Measurements from ENCODE around the gene MAPK6. TPM values are rescaled to one million over a fixed set of nuclear protein-coding genes. Genes with fewer than 3 reads are reported as not detected.

Gene MAPK6
- total RNA-seq, 1 donor from 2014 or later: 128 TPM

GRCh38 chr15:52098323-52098722, 79.3 kb downstream of the MAPK6 start:
- Histone ChIP-seq H3K4me3 (no peak overlapping the region), H3K27ac (no peak overlapping the region), H2AFZ (replicated peaks) (no peak overlapping the region), H3K79me2 (ENCODE audit: low read depth) (no peaks in the 10 kb centered on the region), H3K4me2 (no peak overlapping the region), H3K9me3 (ENCODE audit: low read depth) (no peaks in the 10 kb centered on the region), H3K27me3 (no peaks in the 10 kb centered on the region), H3K36me3 (no peaks in the 10 kb centered on the region), H4K20me1 (ENCODE audit: low read depth) (no peaks in the 10 kb centered on the region), H3F3A (ENCODE audit: low read depth) (no peaks in the 10 kb centered on the region), H3K4me1 (no peaks in the 10 kb centered on the region), H3K9ac (no peak overlapping the region)
- H3K27me3 Mint-ChIP-seq (ENCODE audit: insufficient read depth, low read depth): peaks cover 3% of the 10 kb centered on the region
- TF ChIP-seq, protein P1, sequence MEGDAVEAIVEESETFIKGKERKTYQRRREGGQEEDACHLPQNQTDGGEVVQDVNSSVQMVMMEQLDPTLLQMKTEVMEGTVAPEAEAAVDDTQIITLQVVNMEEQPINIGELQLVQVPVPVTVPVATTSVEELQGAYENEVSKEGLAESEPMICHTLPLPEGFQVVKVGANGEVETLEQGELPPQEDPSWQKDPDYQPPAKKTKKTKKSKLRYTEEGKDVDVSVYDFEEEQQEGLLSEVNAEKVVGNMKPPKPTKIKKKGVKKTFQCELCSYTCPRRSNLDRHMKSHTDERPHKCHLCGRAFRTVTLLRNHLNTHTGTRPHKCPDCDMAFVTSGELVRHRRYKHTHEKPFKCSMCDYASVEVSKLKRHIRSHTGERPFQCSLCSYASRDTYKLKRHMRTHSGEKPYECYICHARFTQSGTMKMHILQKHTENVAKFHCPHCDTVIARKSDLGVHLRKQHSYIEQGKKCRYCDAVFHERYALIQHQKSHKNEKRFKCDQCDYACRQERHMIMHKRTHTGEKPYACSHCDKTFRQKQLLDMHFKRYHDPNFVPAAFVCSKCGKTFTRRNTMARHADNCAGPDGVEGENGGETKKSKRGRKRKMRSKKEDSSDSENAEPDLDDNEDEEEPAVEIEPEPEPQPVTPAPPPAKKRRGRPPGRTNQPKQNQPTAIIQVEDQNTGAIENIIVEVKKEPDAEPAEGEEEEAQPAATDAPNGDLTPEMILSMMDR (IDR thresholded peaks at IDR 0.05): no peak
- no peak for TF ChIP-seq EZH2phosphoT487 (IDR thresholded peaks at IDR 0.05)
- no peak for TF ChIP-seq EZH2 (IDR thresholded peaks at IDR 0.05)
- H3K4me3 Mint-ChIP-seq: no peak overlapping the region
- H3K36me3 Mint-ChIP-seq: no peaks in the 10 kb centered on the region
- no peak for DNase-seq (ENCODE audit: low spot score)
- H3K27ac Mint-ChIP-seq: no peak overlapping the region
- H3K9me3 Mint-ChIP-seq: peaks cover 2% of the 10 kb centered on the region
- peaks cover 4% of the 10 kb centered on the region for H3K4me1 Mint-ChIP-seq

GRCh38 chr15:52099651-52100272, 80.7 kb downstream of the MAPK6 start:
- H3K9ac ChIP-seq: no peak overlapping the region
- no peaks in the 10 kb centered on the region for H3K36me3 Mint-ChIP-seq
- H3K4me2 ChIP-seq: no peak overlapping the region
- H3K4me3 Mint-ChIP-seq: no peak overlapping the region
- TF ChIP-seq, protein P1 (IDR thresholded peaks at IDR 0.05): no peak
- TF ChIP-seq EZH2 (IDR thresholded peaks at IDR 0.05) (no peak), EZH2phosphoT487 (IDR thresholded peaks at IDR 0.05) (no peak)
- no peaks in the 10 kb centered on the region for H3F3A ChIP-seq (ENCODE audit: low read depth)
- H3K4me3 ChIP-seq: no peak overlapping the region
- peaks cover 2% of the 10 kb centered on the region for H3K9me3 Mint-ChIP-seq
- no peaks in the 10 kb centered on the region for H3K36me3 ChIP-seq
- H3K27me3 Mint-ChIP-seq (ENCODE audit: insufficient read depth, low read depth): peaks cover 3% of the 10 kb centered on the region
- no peaks in the 10 kb centered on the region for H3K9me3 ChIP-seq (ENCODE audit: low read depth)
- no peaks in the 10 kb centered on the region for H3K27me3 ChIP-seq
- H3K4me1 ChIP-seq: no peaks in the 10 kb centered on the region
- H2AFZ ChIP-seq (replicated peaks): no peak overlapping the region
- H4K20me1 ChIP-seq (ENCODE audit: low read depth): no peaks in the 10 kb centered on the region
- H3K27ac ChIP-seq: no peak overlapping the region
- no peaks in the 10 kb centered on the region for H3K79me2 ChIP-seq (ENCODE audit: low read depth)
- peaks cover 7% of the 10 kb centered on the region for H3K4me1 Mint-ChIP-seq
- no peak overlapping the region for H3K27ac Mint-ChIP-seq
- no peak for DNase-seq (ENCODE audit: low spot score)

DNA sequence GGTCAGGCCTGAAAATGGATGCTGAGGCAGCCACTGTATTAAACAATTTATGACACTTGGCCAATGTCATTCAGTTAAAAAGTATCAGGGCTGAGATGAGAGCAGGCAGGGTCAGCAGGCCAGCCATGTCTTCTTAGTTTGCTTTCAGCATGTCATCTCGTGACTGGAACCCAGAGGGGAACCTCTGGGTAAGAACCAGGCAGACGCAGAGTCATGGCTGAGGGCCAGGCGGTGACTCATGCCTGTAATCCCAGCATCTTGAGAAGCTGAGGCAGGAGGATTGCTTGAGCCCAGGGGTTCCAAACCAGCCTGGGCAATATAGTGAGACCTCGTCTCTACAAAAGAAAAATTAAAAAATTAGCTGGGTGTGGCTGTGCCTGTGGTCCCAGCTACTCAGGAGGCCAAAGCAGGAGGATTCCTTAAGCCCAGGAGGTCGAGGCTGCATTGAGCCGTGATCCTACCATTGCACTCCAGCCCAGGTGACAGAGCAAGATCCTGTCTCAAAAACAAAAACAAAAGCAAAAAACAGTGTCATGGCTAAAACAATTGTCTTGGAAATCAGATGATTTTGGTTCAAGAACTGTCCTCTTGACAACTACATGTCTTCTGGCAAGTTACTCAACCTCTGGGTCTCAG, 81.9 kb downstream of the MAPK6 start:
- no peak overlapping the region for H3K27ac Mint-ChIP-seq
- Histone ChIP-seq H3K9ac (no peak overlapping the region), H3K36me3 (no peaks in the 10 kb centered on the region), H3F3A (ENCODE audit: low read depth) (no peaks in the 10 kb centered on the region), H4K20me1 (ENCODE audit: low read depth) (no peaks in the 10 kb centered on the region), H3K27me3 (no peaks in the 10 kb centered on the region), H3K79me2 (ENCODE audit: low read depth) (no peaks in the 10 kb centered on the region), H3K4me1 (no peaks in the 10 kb centered on the region), H3K27ac (no peak overlapping the region), H3K9me3 (ENCODE audit: low read depth) (no peaks in the 10 kb centered on the region), H3K4me2 (no peak overlapping the region), H2AFZ (replicated peaks) (no peak overlapping the region), H3K4me3 (no peak overlapping the region)
- peaks cover 2% of the 10 kb centered on the region for H3K9me3 Mint-ChIP-seq
- H3K4me3 Mint-ChIP-seq: no peak overlapping the region
- peaks cover 3% of the 10 kb centered on the region for H3K27me3 Mint-ChIP-seq (ENCODE audit: insufficient read depth, low read depth)
- DNase-seq (ENCODE audit: low spot score): no peak
- H3K36me3 Mint-ChIP-seq: no peaks in the 10 kb centered on the region
- TF ChIP-seq, protein P1 (IDR thresholded peaks at IDR 0.05): no peak
- no peak for TF ChIP-seq EZH2 (IDR thresholded peaks at IDR 0.05)
- TF ChIP-seq EZH2phosphoT487 (IDR thresholded peaks at IDR 0.05): no peak
- peaks cover 7% of the 10 kb centered on the region for H3K4me1 Mint-ChIP-seq
